ENCODE measurements around the gene ZBTB7C. TPM values are rescaled to one million over a fixed set of nuclear protein-coding genes. Genes with fewer than 3 reads are reported as not detected.
A peak's percentile ranks its signal among the peaks of the same experiment; 100 is the strongest.

The ZBTB7C gene
- total and polyA plus RNA-seq, 5 donors = 0.88 to 3.7 (median 2.0) TPM

DNA sequence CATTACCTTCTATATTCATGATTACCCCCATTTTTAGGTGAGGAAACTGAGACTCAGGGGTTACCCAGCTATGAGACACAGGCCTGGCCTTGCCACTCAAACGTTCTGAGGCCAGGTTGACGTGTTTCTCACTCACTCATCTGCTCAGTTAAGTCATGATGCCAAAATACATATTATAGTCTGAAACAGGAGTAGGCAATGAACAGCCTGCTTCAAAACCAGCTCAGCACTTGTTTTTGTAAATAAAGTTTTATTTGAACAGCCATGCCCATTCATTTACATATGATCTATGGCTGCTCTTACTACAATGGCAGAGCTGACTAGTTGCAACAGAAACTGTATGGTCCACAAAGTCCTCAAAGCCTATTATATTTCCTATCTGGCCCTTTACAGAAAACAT, 404.6 kb downstream of the ZBTB7C start:
- DNase-seq = no peak
- ATAC-seq = no peak
- intact Hi-C loops (cut with DNase I) = no loop called here
- 84% methylated on average over 2 of the region's 2 CpGs for WGBS
- no peaks in the 10 kb centered on the region for H3K27me3 ChIP-seq (ENCODE audit: control insufficient read depth, insufficient read depth)
- no peak overlapping the region for H3K27ac ChIP-seq (ENCODE audit: low read length)
- H3K4me3 ChIP-seq (ENCODE audit: low read length) = no peak overlapping the region
- H3K4me1 ChIP-seq (ENCODE audit: control insufficient read depth, insufficient read depth, low read length) = no peaks in the 10 kb centered on the region
- H3K9me3 ChIP-seq (ENCODE audit: control insufficient read depth, low read length) = no peaks in the 10 kb centered on the region

DNA sequence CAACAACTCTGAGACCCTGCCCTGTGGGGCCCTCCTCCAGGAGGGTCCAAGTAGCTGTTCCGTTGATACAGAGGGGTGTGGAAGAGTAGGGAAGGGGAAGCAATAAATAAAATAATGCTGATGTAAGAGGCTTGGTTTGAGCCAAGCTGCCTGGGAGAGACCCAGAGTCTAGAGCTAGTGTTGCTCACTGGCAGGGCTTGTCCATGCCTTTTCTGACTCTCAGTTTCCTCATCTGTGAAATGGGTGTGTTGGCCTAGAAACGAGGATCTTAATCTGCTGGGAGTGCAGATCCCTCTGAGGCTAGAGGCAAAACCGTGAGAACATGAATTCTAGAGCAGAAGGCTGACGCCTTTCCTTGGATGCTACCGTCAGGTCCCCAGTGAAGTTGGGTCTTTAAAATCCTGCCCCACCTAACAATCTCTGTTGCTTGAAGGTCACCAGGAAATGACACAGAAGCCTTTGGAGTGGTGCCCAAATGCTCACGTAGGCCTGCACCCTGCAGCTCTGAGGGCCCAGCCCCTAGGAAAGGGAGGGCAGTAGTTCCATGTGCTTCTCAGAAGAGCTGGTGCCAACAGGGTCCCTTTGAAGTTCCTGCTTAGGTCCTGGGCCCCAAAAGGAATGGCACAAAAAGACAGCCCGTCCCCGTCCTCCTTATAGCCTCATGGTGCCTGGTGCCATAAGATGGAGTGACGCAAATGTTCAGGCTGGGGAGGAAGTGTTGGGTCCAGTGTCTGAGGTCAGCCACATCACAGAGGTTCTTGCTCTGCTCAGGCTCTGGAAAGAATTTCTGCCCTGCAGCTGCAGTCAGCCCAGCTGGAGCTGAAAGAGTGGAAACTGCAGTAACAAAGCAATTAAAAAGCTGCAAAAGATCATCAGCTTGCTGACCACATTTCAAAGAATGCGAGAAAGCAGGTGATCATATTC, 405.5 kb downstream of the ZBTB7C start:
- Histone ChIP-seq H3K27ac (ENCODE audit: low read length) (peak overlapping the region; percentile 63), H3K9me3 (ENCODE audit: control insufficient read depth, low read length) (no peaks in the 10 kb centered on the region), H3K4me3 (ENCODE audit: low read length) (no peak overlapping the region), H3K4me1 (ENCODE audit: control insufficient read depth, insufficient read depth, low read length) (no peaks in the 10 kb centered on the region), H3K27me3 (ENCODE audit: control insufficient read depth, insufficient read depth) (no peaks in the 10 kb centered on the region)
- ATAC-seq (peak; percentile 32 to 89), DNase-seq (peak in 2 of 3 donors; percentile 67 to 72)
- intact Hi-C loops (cut with DNase I) = no loop called here
- WGBS = 65% methylated on average over 10 of the region's 10 CpGs

DNA sequence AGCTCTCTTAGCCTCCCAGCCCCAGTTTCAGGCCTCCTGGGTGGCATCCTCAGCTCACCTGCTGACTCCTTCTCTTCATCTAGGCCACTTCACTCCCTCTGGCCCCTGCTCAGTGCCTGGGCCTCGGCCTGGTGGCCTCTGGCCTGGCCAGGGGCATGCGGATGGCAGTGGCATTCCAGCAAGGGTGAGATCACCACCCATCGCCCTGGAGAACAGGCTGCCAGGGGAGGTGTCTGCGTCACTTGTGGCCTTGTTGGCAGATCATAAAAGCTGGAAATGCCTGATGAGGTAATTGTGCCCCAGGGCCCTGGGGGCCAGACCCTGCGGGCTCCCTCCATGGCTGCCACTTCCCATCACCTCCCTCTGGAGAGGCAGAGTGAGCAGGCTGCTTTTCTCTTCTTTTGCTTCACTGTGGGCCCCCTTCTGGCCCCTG, 406.2 kb downstream of the ZBTB7C start:
- WGBS = 52% methylated on average over 5 of the region's 5 CpGs
- H3K4me1 ChIP-seq (ENCODE audit: control insufficient read depth, insufficient read depth, low read length) = no peaks in the 10 kb centered on the region
- DNase-seq (peak in 2 of 3 donors; percentile 62 to 68), ATAC-seq (peak; percentile 76 to 79)
- no peaks in the 10 kb centered on the region for H3K9me3 ChIP-seq (ENCODE audit: control insufficient read depth, low read length)
- H3K27ac ChIP-seq (ENCODE audit: low read length) = peak overlapping the region; percentile 63
- H3K4me3 ChIP-seq (ENCODE audit: low read length) = no peak overlapping the region
- intact Hi-C loops (cut with DNase I) = no loop called here
- no peaks in the 10 kb centered on the region for H3K27me3 ChIP-seq (ENCODE audit: control insufficient read depth, insufficient read depth)

DNA sequence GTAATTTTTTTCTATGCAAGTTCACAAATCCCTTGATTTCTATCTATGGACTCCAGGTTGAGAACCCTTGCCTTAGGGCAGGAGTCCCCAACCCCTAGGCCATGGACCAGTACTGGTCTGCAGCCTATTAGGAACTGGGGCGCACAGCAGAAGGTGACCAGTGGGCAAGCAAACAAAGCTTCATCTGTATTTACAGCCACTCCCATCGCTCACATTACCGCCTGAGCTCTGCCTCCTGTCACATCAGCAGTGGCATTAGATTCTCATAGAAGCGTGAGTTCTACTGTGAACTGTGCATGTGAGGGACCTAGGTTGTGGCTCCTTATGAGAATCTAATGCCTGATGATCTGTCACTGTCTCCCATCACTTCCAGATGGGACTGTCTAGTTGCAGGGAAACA, 408.5 kb downstream of the ZBTB7C start:
- no peak for ATAC-seq
- no peaks in the 10 kb centered on the region for H3K9me3 ChIP-seq (ENCODE audit: control insufficient read depth, low read length)
- DNase-seq = no peak
- whole genome bisulfite sequencing = 94% methylated on average over 4 of the region's 4 CpGs
- no peaks in the 10 kb centered on the region for H3K27me3 ChIP-seq (ENCODE audit: control insufficient read depth, insufficient read depth)
- H3K4me3 ChIP-seq (ENCODE audit: low read length) = no peak overlapping the region
- no peaks in the 10 kb centered on the region for H3K4me1 ChIP-seq (ENCODE audit: control insufficient read depth, insufficient read depth, low read length)
- no peak overlapping the region for H3K27ac ChIP-seq (ENCODE audit: low read length)
- intact Hi-C loops (cut with DNase I) = no loop called here

DNA sequence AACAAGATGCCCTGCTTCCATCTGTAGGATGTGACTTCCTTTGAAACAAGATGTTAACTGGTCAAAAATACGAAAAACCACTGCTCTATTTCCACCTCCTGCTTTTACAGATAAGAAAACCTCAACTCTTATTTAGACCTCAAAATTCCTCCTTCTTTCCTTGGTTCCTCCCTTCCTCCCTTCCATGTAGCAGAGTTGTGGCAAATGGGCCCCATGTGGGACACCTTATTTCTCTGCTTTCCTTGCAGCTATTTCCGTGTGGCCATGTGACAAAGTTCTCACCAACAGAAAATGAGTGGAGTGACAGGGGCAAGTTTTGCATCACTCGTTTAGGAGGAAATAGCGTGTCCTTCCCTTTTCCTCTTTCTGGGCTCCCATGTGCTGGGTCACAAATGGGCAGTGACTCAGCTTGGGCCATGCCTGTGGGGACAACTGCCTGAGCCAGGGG, 409.4 kb downstream of the ZBTB7C start:
- ATAC-seq = no peak
- Histone ChIP-seq H3K4me1 (ENCODE audit: control insufficient read depth, insufficient read depth, low read length) (no peaks in the 10 kb centered on the region), H3K27me3 (ENCODE audit: control insufficient read depth, insufficient read depth) (no peaks in the 10 kb centered on the region), H3K9me3 (ENCODE audit: control insufficient read depth, low read length) (no peaks in the 10 kb centered on the region), H3K4me3 (ENCODE audit: low read length) (no peak overlapping the region), H3K27ac (ENCODE audit: low read length) (no peak overlapping the region)
- 68% methylated on average over 4 of the region's 4 CpGs for WGBS
- DNase-seq = no peak
- intact Hi-C loops (cut with DNase I) = no loop called here

DNA sequence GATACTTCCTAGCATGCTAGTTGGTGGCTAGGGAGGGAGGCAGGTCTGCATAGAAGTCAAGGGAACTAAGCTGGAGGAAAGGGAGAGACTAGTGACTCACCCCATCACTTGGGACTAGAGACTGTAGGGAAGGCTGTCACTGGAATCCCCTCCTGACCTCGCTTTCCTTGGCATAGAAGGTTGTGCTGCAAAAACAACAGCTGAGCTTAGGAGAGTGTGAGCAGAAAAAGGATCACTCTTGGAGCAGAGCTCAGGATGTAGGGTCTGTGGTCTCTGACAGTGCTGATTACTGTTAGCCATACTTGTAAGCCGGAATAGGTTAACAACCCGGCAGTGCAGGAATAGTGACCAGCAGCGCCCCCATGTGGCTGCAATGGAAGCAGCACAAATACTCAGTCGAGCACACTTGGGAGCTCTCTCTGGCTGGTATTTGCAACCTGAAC, 411.8 kb downstream of the ZBTB7C start:
- Histone ChIP-seq H3K9me3 (ENCODE audit: control insufficient read depth, low read length) (no peaks in the 10 kb centered on the region), H3K4me1 (ENCODE audit: control insufficient read depth, insufficient read depth, low read length) (no peaks in the 10 kb centered on the region), H3K27ac (ENCODE audit: low read length) (no peak overlapping the region), H3K4me3 (ENCODE audit: low read length) (no peak overlapping the region), H3K27me3 (ENCODE audit: control insufficient read depth, insufficient read depth) (no peaks in the 10 kb centered on the region)
- intact Hi-C loops (cut with DNase I) = no loop called here
- WGBS = 59% methylated on average over 5 of the region's 5 CpGs
- no peak for ATAC-seq
- no peak for DNase-seq

DNA sequence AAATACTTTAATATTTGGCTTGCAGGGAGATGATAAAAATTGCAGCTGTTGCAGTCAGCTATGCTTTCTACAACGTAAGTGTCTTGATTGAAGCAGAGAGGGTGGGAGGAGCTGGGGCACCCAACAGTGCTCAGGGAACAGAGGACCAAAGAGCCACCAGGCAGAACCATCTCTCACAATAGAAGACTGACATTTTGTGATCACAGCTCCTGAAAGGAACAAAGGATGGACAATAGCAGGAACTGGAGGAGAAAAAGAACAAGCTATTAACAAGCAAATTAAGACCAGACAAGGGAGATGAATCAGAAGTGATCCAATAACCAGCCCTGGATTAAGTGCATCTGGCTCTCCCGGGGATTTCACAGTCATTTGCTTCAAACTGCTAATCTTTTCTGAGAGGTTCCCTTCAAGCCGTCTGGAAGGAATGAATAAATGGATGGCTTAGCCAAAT, 413.1 kb downstream of the ZBTB7C start:
- DNase-seq (no peak), ATAC-seq (no peak)
- Histone ChIP-seq H3K27me3 (ENCODE audit: control insufficient read depth, insufficient read depth) (no peaks in the 10 kb centered on the region), H3K4me1 (ENCODE audit: control insufficient read depth, insufficient read depth, low read length) (no peaks in the 10 kb centered on the region), H3K27ac (ENCODE audit: low read length) (no peak overlapping the region), H3K4me3 (ENCODE audit: low read length) (no peak overlapping the region), H3K9me3 (ENCODE audit: control insufficient read depth, low read length) (no peaks in the 10 kb centered on the region)
- intact Hi-C loops (cut with DNase I) = no loop called here
- whole genome bisulfite sequencing = 33% methylated on average over 3 of the region's 3 CpGs

DNA sequence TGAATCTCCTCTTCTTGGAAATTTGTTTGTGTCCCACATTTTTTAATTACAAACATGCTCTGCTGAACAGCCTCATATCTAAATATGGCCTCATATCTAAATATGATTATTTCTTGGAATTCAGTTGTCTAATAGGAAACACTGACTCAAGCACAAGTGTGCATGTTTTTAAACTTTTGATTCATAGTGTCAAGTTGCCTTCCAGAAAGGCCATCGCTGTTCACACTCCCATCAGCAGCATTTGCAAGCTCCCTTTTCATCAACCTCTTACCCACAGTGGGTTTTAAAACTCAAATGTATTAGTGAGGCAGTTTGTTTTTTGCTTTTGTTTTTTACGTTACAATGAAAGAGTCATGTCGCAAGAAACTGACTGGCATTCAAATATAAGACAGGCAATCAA, 413.5 kb downstream of the ZBTB7C start:
- no peak overlapping the region for H3K4me3 ChIP-seq (ENCODE audit: low read length)
- intact Hi-C loops (cut with DNase I) = no loop called here
- H3K27ac ChIP-seq (ENCODE audit: low read length) = no peak overlapping the region
- H3K4me1 ChIP-seq (ENCODE audit: control insufficient read depth, insufficient read depth, low read length) = no peaks in the 10 kb centered on the region
- H3K9me3 ChIP-seq (ENCODE audit: control insufficient read depth, low read length) = no peaks in the 10 kb centered on the region
- DNase-seq (no peak), ATAC-seq (no peak)
- no peaks in the 10 kb centered on the region for H3K27me3 ChIP-seq (ENCODE audit: control insufficient read depth, insufficient read depth)
- 71% methylated on average over 3 of the region's 3 CpGs for WGBS

DNA sequence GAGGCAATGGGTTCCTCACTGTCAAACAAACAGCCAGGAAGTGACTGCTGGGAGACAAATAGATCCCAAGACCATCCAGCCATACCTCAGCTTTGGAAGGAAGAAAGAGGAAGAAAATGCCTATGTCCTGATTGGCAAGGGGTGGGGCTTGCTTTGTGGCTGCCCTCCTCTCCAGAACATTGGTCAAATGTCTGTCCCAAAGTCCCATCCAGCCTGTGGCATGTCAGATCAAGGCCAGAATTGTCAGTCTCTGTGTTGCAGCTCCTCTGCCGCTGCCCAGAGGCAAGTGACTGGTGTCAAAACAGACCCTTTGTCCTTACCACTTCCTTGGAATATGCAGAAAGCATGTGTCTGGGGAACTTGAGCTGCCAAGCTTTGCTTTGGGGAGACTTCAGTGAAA, 415.8 kb downstream of the ZBTB7C start:
- DNase-seq (no peak), ATAC-seq (no peak)
- no peak overlapping the region for H3K4me3 ChIP-seq (ENCODE audit: low read length)
- H3K27me3 ChIP-seq (ENCODE audit: control insufficient read depth, insufficient read depth) = no peaks in the 10 kb centered on the region
- 81% methylated on average over 1 of the region's 1 CpG for WGBS
- intact Hi-C loops (cut with DNase I) = no loop called here
- H3K9me3 ChIP-seq (ENCODE audit: control insufficient read depth, low read length) = no peaks in the 10 kb centered on the region
- H3K27ac ChIP-seq (ENCODE audit: low read length) = no peak overlapping the region
- no peaks in the 10 kb centered on the region for H3K4me1 ChIP-seq (ENCODE audit: control insufficient read depth, insufficient read depth, low read length)

DNA sequence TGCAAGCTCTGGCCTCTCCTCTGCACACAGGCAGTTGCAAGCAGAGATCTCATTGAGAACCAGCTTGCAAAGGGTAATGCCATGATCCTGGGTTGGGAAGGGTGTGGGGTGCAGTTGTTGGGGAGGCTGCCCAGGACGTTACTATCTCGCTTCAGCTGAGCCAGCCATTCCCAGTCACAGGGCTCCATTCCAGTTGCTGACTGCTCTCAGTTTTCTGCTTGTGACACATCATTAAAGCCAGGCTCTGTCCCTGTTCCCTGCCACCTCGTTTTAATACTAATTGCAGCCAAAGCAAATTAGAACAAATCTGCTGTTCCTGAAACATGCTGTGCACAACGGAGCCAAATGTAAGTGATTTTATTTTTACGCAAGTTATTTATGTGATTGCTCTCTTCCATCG, 416.2 kb downstream of the ZBTB7C start:
- no peak for ATAC-seq
- 61% methylated on average over 6 of the region's 6 CpGs for WGBS

DNA sequence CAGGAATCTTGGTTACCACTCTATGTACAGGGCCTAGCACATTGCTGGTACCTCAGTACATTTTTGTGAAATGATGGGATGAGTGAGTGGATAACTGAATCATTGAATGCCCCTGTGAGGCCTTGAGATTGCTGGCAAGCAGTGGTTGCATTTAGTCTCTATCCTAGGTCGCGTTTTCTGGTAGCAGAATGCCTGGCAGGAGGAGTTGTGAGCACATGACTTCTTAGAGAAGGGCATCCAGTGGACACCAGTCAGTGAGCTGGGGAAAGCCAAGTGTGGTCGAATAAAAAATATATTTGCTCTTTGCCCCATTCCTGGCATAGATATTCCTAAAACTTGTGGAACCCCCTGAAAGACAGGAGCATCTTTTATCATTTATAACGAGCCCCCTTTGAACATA, 416.9 kb downstream of the ZBTB7C start:
- Histone ChIP-seq H3K4me1 (ENCODE audit: control insufficient read depth, insufficient read depth, low read length) (no peaks in the 10 kb centered on the region), H3K9me3 (ENCODE audit: control insufficient read depth, low read length) (no peaks in the 10 kb centered on the region), H3K27me3 (ENCODE audit: control insufficient read depth, insufficient read depth) (no peaks in the 10 kb centered on the region), H3K27ac (ENCODE audit: low read length) (no peak overlapping the region), H3K4me3 (ENCODE audit: low read length) (no peak overlapping the region)
- 73% methylated on average over 4 of the region's 4 CpGs for WGBS
- intact Hi-C loops (cut with DNase I) = no loop called here
- no peak for ATAC-seq
- no peak for DNase-seq

More for the DNA sequence above, 416.2 kb downstream of the ZBTB7C start:
- Histone ChIP-seq H3K4me1 (ENCODE audit: control insufficient read depth, insufficient read depth, low read length) (no peaks in the 10 kb centered on the region), H3K9me3 (ENCODE audit: control insufficient read depth, low read length) (no peaks in the 10 kb centered on the region), H3K4me3 (ENCODE audit: low read length) (no peak overlapping the region), H3K27ac (ENCODE audit: low read length) (no peak overlapping the region), H3K27me3 (ENCODE audit: control insufficient read depth, insufficient read depth) (no peaks in the 10 kb centered on the region)
- intact Hi-C loops (cut with DNase I) = no loop called here
- DNase-seq = no peak

Data from right cardiac atrium (tissue), 5 donors.